Activated T-helper 1 cell treated with Interleukin-2 at 50 U/mL for 16 hours (primary cell): ENCODE results near the gene FASTKD2.
"Not testable (repeated sequence)": the region's sequence is repeated elsewhere in the genome, so short reads cannot be mapped to it uniquely, and the experiment has no call there.

Experiments used
- DNase-seq: peaks from one replicate; pipeline ENCODE4 v3.0.0-alpha.2; 2020; ENCODE audit warnings: low read depth

Gene FASTKD2

GRCh38 chr2:206792645-206793044 lies 27.2 kb downstream of the FASTKD2 start:
- DNase-seq, result no peak

DNA sequence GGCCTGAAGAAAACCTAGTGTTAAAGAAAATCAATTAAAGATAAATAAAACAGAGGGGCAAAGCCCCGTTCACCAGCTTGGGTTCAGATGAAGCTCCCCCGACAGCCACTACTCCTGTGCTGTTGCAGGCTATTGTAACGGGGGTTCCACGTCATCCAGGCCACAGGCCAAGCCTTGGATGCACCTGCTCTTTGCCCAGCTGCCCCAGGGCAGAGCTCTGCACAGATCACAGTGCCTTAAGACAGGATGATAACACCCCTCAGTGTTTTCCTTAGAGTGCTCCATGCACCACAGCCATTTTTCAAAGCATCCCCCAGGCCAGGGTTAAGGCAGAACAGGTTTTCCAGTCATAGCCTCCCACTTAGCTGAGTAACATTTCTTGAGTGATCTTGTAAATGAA lies 32.0 kb downstream of the FASTKD2 start:
- no peak for DNase-seq

DNA sequence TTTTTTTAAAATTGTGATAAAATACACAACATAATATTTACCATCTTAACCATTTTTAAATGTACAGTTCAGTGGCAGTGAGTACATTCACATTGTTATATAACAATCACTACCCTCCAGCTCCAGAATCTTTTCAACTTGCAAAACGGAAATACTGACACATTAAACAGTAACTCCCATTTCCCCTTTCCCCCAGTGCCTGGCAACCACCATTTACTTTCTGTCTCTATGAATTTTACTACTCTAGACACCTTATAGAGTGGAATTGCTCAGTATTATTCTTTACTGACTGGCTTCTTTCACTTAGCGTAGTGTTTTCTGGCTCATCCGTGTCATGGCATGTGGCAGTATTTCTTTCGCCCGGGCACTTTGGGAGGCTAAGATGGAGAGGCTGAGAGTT lies 32.6 kb downstream of the FASTKD2 start:
- DNase-seq, result no peak

- DNase-seq, result no peak
These were observed 33.7 kb downstream of the FASTKD2 start for GRCh38 chr2:206799083-206799482.

GRCh38 chr2:206800506-206801417 lies 35.4 kb downstream of the FASTKD2 start:
- DNase-seq, result no peak

GRCh38 chr2:206801418-206802189 lies 36.2 kb downstream of the FASTKD2 start:
- DNase-seq, result no peak

DNA sequence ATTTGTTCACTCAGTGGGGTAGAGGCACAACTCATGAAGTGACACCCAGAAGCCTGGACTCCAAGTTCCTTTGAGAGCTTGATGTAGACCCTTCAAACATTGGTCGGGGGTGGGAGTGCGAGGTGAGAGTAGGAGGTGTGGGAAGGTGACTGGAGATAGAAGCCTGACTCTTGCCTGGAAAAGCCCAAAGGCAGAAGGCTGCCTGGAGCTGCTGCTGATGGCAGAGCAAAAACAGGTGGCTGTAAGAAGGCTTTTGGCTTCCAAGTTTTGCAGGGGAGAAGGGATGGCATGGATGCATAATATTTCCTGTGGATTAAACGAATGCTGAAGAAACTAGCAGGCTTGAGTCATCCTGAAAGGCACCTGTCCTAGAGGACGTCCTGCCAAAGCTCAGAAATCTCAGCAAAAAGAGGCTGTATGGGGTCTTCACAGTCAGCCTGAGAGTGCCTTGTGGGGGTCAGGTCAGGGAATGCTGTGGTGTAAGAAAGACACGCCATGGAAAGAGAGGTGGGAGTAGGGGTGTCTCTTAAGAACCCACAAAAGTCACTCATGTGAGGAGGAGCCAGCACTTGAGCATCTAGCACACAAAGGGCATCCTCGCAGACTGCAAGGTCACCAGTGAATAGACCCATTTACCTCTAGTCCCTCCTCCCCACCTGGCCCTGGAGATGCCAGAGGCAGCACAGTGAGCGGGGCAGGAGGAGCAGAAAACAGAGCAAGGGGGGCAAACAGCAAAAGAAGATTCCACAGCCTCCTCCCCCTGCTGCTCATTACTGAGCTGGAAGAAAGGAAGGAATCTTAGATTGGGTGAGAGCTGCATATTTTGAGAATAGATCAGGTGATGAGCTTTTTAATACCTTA lies 37.5 kb downstream of the FASTKD2 start:
- DNase-seq, result no peak

- no peak for DNase-seq
These were observed 38.9 kb downstream of the FASTKD2 start for GRCh38 chr2:206804326-206804725.

DNA sequence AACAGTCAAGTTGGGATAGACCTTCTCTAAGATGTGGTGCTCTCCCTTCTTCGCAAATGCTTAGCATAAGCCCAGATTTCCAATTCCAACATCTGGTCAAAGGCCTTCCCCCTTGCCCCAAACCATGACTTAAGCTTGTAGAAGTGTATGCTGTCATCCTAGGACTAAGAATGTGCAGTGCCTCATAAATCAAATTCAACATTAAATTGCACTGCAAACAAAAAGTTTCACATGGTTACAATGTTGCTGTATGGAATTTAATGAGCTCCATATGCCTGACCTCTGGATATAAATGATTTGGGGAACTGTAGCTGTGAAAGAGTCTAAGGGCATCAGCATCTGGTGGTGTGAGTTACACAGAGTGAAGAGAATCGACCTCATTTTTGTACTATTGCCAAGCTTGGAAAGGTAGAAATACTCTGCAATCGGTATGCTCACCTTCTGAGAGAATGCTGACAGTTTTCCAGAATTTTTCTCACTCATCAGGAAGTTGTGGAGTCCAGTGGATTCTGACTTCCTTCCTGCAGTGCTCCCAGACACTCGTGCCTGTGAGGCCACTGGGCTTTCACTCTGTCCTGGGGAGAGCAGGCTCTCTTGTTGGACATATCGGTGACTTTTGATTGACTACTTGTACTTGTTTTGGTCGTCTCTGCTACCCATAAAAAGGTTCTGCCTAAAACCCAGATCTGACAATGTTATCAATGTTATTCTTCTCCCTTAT lies 40.6 kb downstream of the FASTKD2 start:
- DNase-seq, result no peak

GRCh38 chr2:206807624-206808023 lies 42.2 kb downstream of the FASTKD2 start:
- not testable (repeated sequence) for DNase-seq

DNA sequence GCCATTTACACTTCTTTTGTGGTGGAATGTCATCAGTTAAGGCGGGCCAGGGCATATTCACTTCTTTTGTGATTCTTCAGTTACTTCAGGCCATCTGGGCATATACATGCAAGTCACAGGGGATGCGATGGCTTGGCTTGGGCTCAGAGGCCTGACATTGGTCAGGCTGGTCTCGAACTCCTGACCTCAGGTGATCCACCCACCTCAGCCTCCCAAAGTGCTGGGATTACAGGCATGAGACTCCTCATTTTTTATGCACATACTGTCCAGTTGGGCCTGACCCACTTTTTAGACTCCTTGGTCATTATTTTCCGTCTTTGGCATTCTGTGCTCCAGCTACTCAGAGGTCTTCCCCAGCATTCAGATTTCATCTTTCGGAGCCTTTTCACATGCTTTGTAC lies 47.1 kb downstream of the FASTKD2 start:
- not testable (repeated sequence) for DNase-seq

- DNase-seq, result no peak
These were observed 49.1 kb downstream of the FASTKD2 start for GRCh38 chr2:206814498-206814897.

GRCh38 chr2:206820807-206821206 lies 55.4 kb downstream of the FASTKD2 start:
- DNase-seq, result no peak

GRCh38 chr2:206823178-206823577 lies 57.8 kb downstream of the FASTKD2 start:
- DNase-seq, result no peak

- DNase-seq, result no peak
These were observed 58.7 kb downstream of the FASTKD2 start for GRCh38 chr2:206824087-206824618.

DNA sequence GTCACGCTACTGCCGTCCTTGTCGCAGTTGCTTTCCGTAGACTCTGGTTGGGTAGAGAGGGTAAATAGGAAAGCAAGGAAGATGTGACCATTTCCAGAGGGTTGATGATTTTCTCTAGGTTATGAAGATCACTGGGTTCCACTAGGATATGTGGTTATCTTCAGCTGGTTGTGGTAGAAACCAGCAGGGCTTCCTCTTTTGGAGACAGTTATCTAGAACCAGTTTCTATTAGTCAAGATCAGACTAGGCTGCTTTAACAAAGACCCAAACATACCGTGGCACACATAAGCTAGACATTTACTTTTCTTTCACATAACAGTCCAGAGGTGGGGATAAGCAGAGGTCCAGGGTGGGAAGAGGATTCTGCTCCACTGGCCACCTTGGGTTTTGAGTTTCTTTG lies 59.6 kb downstream of the FASTKD2 start:
- DNase-seq, result no peak

DNA sequence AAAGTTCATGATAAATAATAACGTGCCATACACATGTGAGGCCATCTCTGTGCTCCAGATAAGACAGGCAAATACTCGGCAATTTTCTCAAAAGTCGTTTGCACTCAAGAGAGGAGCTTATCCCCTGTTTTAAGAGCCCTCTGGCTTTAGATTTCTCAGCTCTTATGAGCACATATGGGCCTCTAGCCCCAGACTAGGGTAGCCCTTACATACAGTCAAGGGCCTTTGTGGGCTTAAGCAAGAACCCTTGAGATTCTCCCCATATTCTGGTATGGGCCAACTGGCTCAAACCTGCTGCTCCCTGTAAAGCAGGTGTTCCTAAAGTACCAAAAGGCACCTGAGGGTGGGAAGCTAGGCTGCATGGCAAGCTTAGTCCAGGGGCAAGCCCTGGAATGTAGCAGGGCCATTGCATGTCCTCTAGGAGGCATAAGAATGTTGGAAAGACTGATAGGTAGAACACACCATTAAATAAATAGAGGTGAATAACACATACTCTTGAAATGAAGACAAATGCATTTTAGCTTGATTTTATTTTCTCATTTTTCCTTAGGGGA lies 66.1 kb downstream of the FASTKD2 start:
- DNase-seq, result no peak

- no peak for DNase-seq
These were observed 67.5 kb downstream of the FASTKD2 start for GRCh38 chr2:206832873-206833272.

DNA sequence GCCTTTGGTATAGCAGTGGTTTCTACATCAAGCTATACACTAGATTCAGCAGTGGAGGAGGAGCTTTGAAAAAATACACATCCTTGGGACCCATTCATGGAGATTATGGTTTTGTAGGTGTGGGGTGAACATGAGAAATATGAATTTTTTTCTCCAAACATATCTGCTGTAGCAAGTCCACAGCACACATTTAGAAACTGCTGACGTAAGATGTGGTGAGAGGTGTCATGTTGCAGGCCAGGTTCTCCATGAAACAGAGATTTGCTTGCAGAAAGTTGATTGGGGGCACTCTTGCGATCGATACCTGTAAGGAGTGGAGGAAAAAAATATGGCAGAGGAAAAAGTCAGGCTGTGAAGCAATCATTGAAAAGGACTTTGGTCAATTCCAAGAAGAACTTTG lies 67.9 kb downstream of the FASTKD2 start:
- no peak for DNase-seq

GRCh38 chr2:206836722-206837121 lies 71.3 kb downstream of the FASTKD2 start:
- no peak for DNase-seq

- DNase-seq, result no peak
These were observed 72.4 kb downstream of the FASTKD2 start for GRCh38 chr2:206837775-206838174.
